Measurements from ENCODE around the gene CFAP68. TPM values are rescaled to one million over a fixed set of nuclear protein-coding genes. Genes with fewer than 3 reads are reported as not detected.

CFAP68 gene
- total and polyA plus RNA-seq, 2 donors from 2014 or later: 29.5 to 93.7 TPM

DNA sequence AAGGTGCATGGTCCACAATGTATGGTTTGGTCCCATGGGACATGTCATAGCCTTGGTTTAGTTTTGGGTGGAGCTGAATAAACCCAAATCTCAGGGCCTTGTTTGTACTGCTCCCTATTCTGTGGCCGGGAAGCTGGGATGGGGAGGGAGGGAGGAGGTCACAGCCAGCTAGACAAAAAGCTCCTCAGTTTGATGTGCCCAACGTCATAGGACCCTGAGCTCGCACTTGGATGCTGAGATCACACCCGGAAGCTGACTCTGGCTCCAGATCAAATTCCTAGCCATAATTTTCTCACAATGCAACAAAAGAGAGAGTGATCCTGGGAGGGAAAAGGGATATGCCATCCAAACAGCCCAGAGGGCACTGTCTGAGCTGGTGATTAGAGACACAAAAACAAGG, 34.7 kb downstream of the CFAP68 start:
- TF ChIP-seq, protein P1, sequence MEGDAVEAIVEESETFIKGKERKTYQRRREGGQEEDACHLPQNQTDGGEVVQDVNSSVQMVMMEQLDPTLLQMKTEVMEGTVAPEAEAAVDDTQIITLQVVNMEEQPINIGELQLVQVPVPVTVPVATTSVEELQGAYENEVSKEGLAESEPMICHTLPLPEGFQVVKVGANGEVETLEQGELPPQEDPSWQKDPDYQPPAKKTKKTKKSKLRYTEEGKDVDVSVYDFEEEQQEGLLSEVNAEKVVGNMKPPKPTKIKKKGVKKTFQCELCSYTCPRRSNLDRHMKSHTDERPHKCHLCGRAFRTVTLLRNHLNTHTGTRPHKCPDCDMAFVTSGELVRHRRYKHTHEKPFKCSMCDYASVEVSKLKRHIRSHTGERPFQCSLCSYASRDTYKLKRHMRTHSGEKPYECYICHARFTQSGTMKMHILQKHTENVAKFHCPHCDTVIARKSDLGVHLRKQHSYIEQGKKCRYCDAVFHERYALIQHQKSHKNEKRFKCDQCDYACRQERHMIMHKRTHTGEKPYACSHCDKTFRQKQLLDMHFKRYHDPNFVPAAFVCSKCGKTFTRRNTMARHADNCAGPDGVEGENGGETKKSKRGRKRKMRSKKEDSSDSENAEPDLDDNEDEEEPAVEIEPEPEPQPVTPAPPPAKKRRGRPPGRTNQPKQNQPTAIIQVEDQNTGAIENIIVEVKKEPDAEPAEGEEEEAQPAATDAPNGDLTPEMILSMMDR (IDR thresholded peaks at IDR 0.05; ENCODE audit: borderline replicate concordance, extremely low read depth, insufficient read depth): no peak
- H3K27me3 ChIP-seq (ENCODE audit: control insufficient read depth, insufficient read depth, low read length): no peaks in the 10 kb centered on the region
- peak overlapping the region in 2 of 3 donors; percentile 18 to 59 for H3K4me3 ChIP-seq (ENCODE audit: low read length in 3 of 3)
- H3K9ac ChIP-seq (ENCODE audit: low read length in 3 of 3): peak overlapping the region in 1 of 3 donors; percentile 64
- FAIRE-seq (no peak), DNase-seq (peak in 4 of 5 donors; percentile 39 to 86 (median 74))
- no peaks in the 10 kb centered on the region for H3K9me3 ChIP-seq (ENCODE audit: control insufficient read depth in 2 of 3, insufficient read depth in 1 of 3, low read length in 3 of 3)
- intact Hi-C loops (cut with DNase I): no loop called here
- no peaks in the 10 kb centered on the region for H3K36me3 ChIP-seq (ENCODE audit: control insufficient read depth in 2 of 3, insufficient read depth in 3 of 3, low read length in 3 of 3)
- peaks cover 0 to 21% (median 19%) of the 10 kb centered on the region in 3 donors for H3K4me1 ChIP-seq (ENCODE audit: control insufficient read depth in 2 of 3, insufficient read depth in 2 of 3, low read depth in 1 of 3, low read length in 3 of 3)
- peak overlapping the region; percentile 86 to 90 for H3K27ac ChIP-seq (ENCODE audit: low read depth in 2 of 2, low read length in 2 of 2)

DNA sequence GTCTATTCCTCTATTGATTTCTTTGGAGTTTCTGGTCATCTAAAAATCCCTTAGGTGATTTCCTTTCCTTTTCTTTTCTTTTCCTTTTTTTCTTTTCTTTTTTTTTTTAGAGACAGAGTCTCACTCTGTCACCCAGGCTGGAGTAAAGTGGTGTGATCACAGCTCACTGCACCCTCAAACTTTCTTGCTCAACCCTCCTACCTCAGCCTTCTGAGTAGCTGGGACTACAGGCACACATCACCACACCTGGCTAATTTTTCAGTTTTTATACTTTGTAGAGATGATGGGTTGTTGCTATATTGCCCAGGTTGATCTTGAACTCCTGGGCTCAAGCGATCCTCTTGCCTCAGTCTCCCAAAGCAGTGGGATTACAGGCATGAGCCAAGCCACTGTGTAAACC, 37.4 kb downstream of the CFAP68 start:
- intact Hi-C loops (cut with DNase I): no loop called here
- no peaks in the 10 kb centered on the region for H3K36me3 ChIP-seq (ENCODE audit: control insufficient read depth in 2 of 3, insufficient read depth in 3 of 3, low read length in 3 of 3)

DNA sequence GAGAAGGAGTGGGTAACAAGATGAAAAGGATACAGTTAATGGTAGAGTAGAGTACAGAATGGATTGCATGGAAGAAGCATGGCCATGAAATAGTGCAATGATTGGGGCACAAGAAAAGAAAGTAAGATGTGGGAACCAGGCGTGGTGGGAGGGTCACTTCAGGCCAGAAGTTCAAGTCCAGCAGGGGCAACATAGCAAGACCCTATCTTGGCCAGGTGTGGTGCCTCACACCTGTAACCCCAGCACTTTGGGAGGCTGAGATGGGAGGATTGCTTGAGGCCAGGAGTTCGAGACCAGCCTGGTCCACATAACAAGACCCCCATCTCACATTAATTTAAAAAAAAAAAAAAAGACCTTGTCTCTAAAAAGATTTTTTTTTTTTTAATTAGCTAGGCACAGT, 38.0 kb downstream of the CFAP68 start:
- Histone ChIP-seq H3K9me3 (ENCODE audit: control insufficient read depth in 2 of 3, insufficient read depth in 1 of 3, low read length in 3 of 3) (no peaks in the 10 kb centered on the region), H3K27me3 (ENCODE audit: control insufficient read depth, insufficient read depth, low read length) (no peaks in the 10 kb centered on the region), H3K27ac (ENCODE audit: low read depth in 2 of 2, low read length in 2 of 2) (peak overlapping the region in 1 of 2 donors; percentile 93), H3K9ac (ENCODE audit: low read length in 3 of 3) (peak overlapping the region in 1 of 3 donors; percentile 27), H3K4me1 (ENCODE audit: control insufficient read depth in 2 of 3, insufficient read depth in 2 of 3, low read depth in 1 of 3, low read length in 3 of 3) (peaks cover 0 to 29% (median 11%) of the 10 kb centered on the region in 3 donors), H3K36me3 (ENCODE audit: control insufficient read depth in 2 of 3, insufficient read depth in 3 of 3, low read length in 3 of 3) (no peaks in the 10 kb centered on the region), H3K4me3 (ENCODE audit: low read length in 3 of 3) (no peak overlapping the region)
- DNase-seq: no peak
- intact Hi-C loops (cut with DNase I): no loop called here
- TF ChIP-seq, protein P1 (IDR thresholded peaks at IDR 0.05; ENCODE audit: borderline replicate concordance, extremely low read depth, insufficient read depth): no peak
- FAIRE-seq: no peak

More for the DNA sequence above, 37.4 kb downstream of the CFAP68 start:
- H3K4me3 ChIP-seq (ENCODE audit: low read length in 3 of 3): no peak overlapping the region
- no peaks in the 10 kb centered on the region for H3K27me3 ChIP-seq (ENCODE audit: control insufficient read depth, insufficient read depth, low read length)
- H3K9ac ChIP-seq (ENCODE audit: low read length in 3 of 3): peak overlapping the region in 1 of 3 donors; percentile 27
- peaks cover 0 to 32% (median 15%) of the 10 kb centered on the region in 3 donors for H3K4me1 ChIP-seq (ENCODE audit: control insufficient read depth in 2 of 3, insufficient read depth in 2 of 3, low read depth in 1 of 3, low read length in 3 of 3)
- FAIRE-seq (no peak), DNase-seq (no peak)
- no peaks in the 10 kb centered on the region for H3K9me3 ChIP-seq (ENCODE audit: control insufficient read depth in 2 of 3, insufficient read depth in 1 of 3, low read length in 3 of 3)
- TF ChIP-seq, protein P1 (IDR thresholded peaks at IDR 0.05; ENCODE audit: borderline replicate concordance, extremely low read depth, insufficient read depth): no peak
- H3K27ac ChIP-seq (ENCODE audit: low read depth in 2 of 2, low read length in 2 of 2): peak overlapping the region in 1 of 2 donors; percentile 18

DNA sequence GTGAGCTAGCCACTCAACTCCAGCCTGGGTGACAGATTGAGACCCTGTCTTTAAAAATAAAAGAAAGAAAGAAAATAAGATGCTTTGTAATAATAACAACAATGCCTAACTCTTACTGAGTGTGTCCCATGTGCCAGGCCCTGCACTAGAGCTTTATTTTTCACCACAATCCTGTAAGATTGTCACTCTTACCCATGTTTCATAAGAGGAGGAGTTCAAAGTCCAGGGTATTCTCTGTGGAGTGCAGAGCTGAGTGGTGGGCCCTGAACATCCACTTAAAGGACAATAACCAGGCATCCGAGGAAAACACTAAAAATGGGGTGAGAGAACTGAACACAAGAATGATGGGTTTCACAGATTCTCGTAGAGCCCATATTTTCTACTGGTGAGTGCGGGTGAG, 38.4 kb downstream of the CFAP68 start:
- FAIRE-seq (no peak), DNase-seq (no peak)
- Histone ChIP-seq H3K4me3 (ENCODE audit: low read length in 3 of 3) (no peak overlapping the region), H3K9ac (ENCODE audit: low read length in 3 of 3) (peak overlapping the region in 1 of 3 donors; percentile 78), H3K4me1 (ENCODE audit: control insufficient read depth in 2 of 3, insufficient read depth in 2 of 3, low read depth in 1 of 3, low read length in 3 of 3) (peaks cover 0 to 28% (median 10%) of the 10 kb centered on the region in 3 donors), H3K27ac (ENCODE audit: low read depth in 2 of 2, low read length in 2 of 2) (peak overlapping the region; percentile 92 to 93), H3K27me3 (ENCODE audit: control insufficient read depth, insufficient read depth, low read length) (no peaks in the 10 kb centered on the region), H3K9me3 (ENCODE audit: control insufficient read depth in 2 of 3, insufficient read depth in 1 of 3, low read length in 3 of 3) (no peaks in the 10 kb centered on the region), H3K36me3 (ENCODE audit: control insufficient read depth in 2 of 3, insufficient read depth in 3 of 3, low read length in 3 of 3) (no peaks in the 10 kb centered on the region)
- intact Hi-C loops (cut with DNase I): no loop called here
- TF ChIP-seq, protein P1 (IDR thresholded peaks at IDR 0.05; ENCODE audit: borderline replicate concordance, extremely low read depth, insufficient read depth): no peak
